ENCODE measurements around the gene PCMTD2.
A peak's percentile ranks its signal among the peaks of the same experiment; 100 is the strongest.

Gene PCMTD2

DNA sequence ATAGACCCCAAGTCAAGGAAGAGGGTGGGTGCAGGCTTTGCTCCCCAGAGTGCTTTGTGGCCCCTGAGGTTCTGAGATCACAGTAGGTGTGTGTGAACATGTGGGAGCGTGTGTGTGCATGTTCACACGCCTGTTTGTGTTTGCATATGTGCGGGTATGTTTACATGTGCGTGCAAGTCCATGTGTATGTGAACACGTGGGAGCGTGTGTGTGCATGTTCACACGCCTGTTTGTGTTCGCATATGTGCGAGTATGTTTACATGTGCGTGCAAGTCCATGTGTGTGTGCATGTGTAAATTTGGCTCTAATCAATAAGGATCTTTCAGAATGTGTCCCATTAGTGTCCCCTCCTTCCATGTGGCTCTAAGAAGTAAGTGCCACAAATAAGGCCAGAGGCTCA is 41.4 kb upstream of the PCMTD2 start:
- Histone ChIP-seq H3K27me3 (peaks cover 0 to 22% (median 0%) of the 10 kb centered on the region in 11 experiments; a peak in 6 of 22 replicates), H3K4me1 (peaks cover 23 to 90% (median 73%) of the 10 kb centered on the region in 10 experiments), H3K27ac (no peak overlapping the region), H4K20me1 (peaks cover 0 to 7% (median 0%) of the 10 kb centered on the region in 11 experiments; a peak in 4 of 22 replicates), H3K4me3 (no peak overlapping the region), H3K36me3 (no peaks in the 10 kb centered on the region), H3K4me2 (peak overlapping the region; percentile 32 to 92 (median 86); a peak in 20 of 22 replicates), H3K9me3 (replicated peaks in 1 of 11) (no peaks in the 10 kb centered on the region), H3K9ac (no peak overlapping the region)
- TF ChIP-seq Cebpa-rat (IDR thresholded peaks at IDR 0.05): no peak

DNA sequence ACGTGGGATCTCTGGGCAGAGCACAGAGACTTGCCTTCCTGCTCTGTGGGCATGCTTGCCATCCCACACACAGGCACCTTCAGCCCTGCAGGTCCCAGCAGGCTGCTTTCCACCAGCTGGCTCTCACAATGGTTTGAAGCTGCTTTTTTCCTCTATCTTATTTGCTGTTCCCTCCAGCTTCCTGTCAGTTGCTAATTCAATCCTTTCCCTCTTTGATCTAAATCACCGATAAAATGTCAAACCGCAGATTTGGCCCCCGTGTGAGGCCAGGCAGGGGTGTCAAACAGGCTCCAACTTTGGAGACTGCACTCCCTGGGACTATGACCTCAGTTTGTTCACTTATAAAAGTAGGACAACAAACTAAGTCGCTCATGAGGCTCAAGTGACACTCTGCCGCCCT is 40.6 kb upstream of the PCMTD2 start:
- Histone ChIP-seq H3K9me3 (replicated peaks in 1 of 11) (no peaks in the 10 kb centered on the region), H4K20me1 (peaks cover 0 to 10% (median 0%) of the 10 kb centered on the region in 11 experiments; a peak in 5 of 22 replicates), H3K36me3 (no peaks in the 10 kb centered on the region), H3K27ac (no peak overlapping the region), H3K4me3 (no peak overlapping the region), H3K4me2 (peak overlapping the region in 10 of 11 experiments; percentile 11 to 92 (median 86); a peak in 20 of 22 replicates), H3K27me3 (peaks cover 0 to 22% (median 0%) of the 10 kb centered on the region in 11 experiments; a peak in 6 of 22 replicates), H3K9ac (peak overlapping the region in 2 of 11 experiments; percentile 1 to 21; a peak in 2 of 22 replicates), H3K4me1 (peaks cover 30 to 98% (median 82%) of the 10 kb centered on the region in 10 experiments)
- no peak for TF ChIP-seq Cebpa-rat (IDR thresholded peaks at IDR 0.05)

DNA sequence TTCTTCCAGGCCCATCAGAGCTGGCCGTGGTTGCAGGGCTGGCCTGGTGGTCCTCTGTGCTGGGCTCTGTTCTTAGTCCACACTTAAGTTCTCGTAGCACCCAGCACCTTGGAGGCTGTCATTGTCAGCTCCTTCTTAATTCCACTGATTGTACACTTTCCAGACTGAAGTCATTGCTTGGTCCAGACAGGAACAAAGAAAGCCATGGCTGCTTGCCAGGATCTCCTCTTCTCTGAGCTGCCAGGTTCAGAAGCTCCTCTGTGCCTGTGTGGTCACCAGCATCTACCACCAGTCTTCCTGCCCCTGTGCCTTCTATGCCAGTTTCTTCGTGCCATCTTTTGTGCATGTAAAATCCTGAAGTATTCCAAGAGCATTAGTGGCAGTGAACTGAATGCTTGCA is 39.5 kb upstream of the PCMTD2 start:
- Histone ChIP-seq H3K9me3 (replicated peaks in 1 of 11) (no peaks in the 10 kb centered on the region), H4K20me1 (peaks cover 0 to 14% (median 0%) of the 10 kb centered on the region in 11 experiments; a peak in 5 of 22 replicates), H3K4me3 (no peak overlapping the region), H3K27ac (no peak overlapping the region), H3K4me2 (peak overlapping the region in 8 of 11 experiments; percentile 14 to 92 (median 87); a peak in 13 of 22 replicates), H3K4me1 (peaks cover 30 to 91% (median 78%) of the 10 kb centered on the region in 10 experiments), H3K9ac (no peak overlapping the region), H3K27me3 (peaks cover 0 to 22% (median 0%) of the 10 kb centered on the region in 11 experiments; a peak in 6 of 22 replicates), H3K36me3 (no peaks in the 10 kb centered on the region)
- TF ChIP-seq Cebpa-rat (IDR thresholded peaks at IDR 0.05): no peak

DNA sequence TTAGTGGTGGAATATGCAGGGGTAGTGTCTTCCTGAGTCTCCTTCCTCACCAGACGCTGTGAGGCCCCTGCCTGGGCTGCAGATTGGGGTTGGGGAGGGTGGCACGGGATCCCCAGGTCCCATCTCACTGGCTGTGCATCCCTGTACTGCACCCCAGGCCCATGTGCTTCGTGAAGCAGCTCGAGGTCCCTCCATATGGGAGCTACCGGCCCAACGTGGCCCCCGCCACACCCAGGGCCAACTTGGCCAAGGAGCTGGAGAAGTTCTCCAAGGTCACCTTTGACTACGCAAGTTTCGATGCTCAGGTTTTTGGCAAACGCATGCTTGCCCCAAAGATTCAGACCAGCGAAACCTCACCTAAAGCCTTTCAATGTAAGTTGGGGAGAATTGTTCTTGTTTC is 38.6 kb upstream of the PCMTD2 start:
- H3K27me3 ChIP-seq: peaks cover 0 to 22% (median 0%) of the 10 kb centered on the region in 11 experiments; a peak in 6 of 22 replicates
- H3K27ac ChIP-seq: no peak overlapping the region
- no peaks in the 10 kb centered on the region for H3K36me3 ChIP-seq
- H4K20me1 ChIP-seq: peaks cover 0 to 16% (median 0%) of the 10 kb centered on the region in 11 experiments; a peak in 5 of 22 replicates
- no peak for TF ChIP-seq Cebpa-rat (IDR thresholded peaks at IDR 0.05)
- no peak overlapping the region for H3K4me3 ChIP-seq
- H3K9me3 ChIP-seq (replicated peaks in 1 of 11): no peaks in the 10 kb centered on the region
- H3K4me1 ChIP-seq: peaks cover 30 to 90% (median 77%) of the 10 kb centered on the region in 10 experiments
- peak overlapping the region in 8 of 11 experiments; percentile 20 to 92 (median 87); a peak in 13 of 22 replicates for H3K4me2 ChIP-seq
- H3K9ac ChIP-seq: no peak overlapping the region

DNA sequence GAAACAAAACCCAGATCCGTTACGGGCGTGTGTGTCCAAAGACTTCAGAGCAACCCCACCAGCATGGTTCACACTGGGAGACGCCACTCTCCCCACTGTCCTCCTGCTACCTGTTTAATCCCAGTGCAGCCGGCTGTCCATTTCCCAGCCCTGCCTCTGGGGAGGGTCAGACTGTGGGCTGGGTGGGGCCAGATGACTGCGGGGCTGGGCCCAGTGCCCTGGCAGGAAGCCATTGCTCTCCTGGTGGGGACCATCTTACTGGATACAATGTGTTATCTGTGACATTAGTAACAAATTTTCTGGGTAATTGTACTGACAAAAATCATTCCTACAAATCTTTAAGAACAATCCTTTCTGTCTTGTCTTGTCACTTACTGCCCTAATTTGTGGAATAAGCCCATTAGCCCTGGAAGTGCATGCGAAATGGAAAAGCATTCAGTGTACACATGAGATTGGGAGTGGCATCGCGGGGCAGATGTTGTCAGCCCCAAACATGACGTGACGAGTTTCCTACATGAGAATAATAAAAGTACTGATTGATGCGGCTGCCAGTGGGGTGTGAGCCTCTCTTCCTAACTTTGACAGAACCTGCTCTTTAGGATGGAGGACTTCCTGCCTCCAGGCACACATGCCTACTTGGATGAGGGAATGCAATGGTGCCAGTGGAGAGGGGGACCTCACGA is 37.9 kb upstream of the PCMTD2 start:
- TF ChIP-seq Cebpa-rat (IDR thresholded peaks at IDR 0.05): no peak
- Histone ChIP-seq H3K9me3 (replicated peaks in 1 of 11) (no peaks in the 10 kb centered on the region), H3K9ac (no peak overlapping the region), H3K4me3 (no peak overlapping the region), H3K27ac (no peak overlapping the region), H3K4me1 (peaks cover 25 to 92% (median 79%) of the 10 kb centered on the region in 10 experiments), H3K36me3 (no peaks in the 10 kb centered on the region), H3K4me2 (peak overlapping the region in 8 of 11 experiments; percentile 20 to 92 (median 87); a peak in 12 of 22 replicates), H3K27me3 (peaks cover 0 to 22% (median 0%) of the 10 kb centered on the region in 11 experiments; a peak in 6 of 22 replicates), H4K20me1 (peaks cover 0 to 22% (median 0%) of the 10 kb centered on the region in 11 experiments; a peak in 5 of 22 replicates)

DNA sequence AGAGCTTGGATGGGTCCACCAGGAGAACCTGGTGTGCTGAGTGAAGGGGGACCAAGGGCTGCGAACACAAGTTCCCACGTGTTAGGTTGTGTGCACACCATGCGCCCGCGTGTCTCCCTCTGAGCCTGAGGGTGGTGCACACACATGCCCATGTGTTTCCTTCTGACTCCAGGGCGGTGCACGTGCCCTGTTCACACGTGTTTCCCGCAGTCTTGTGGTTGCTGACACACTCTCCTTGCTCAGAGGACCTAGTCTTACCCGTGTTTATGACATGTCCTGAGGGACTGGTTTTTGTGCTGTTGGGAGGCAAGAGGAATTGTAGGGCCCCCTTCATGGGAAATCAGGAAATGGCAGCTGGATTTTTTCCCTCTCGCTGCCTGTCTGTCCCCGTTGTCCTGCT is 36.3 kb upstream of the PCMTD2 start:
- H4K20me1 ChIP-seq: peaks cover 0 to 31% (median 0%) of the 10 kb centered on the region in 11 experiments; a peak in 4 of 22 replicates
- peaks cover 24 to 92% (median 79%) of the 10 kb centered on the region in 10 experiments for H3K4me1 ChIP-seq
- no peaks in the 10 kb centered on the region for H3K36me3 ChIP-seq
- peaks cover 0 to 13% (median 0%) of the 10 kb centered on the region in 11 experiments; a peak in 3 of 22 replicates for H3K27me3 ChIP-seq
- H3K4me2 ChIP-seq: peak overlapping the region in 9 of 11 experiments; percentile 7 to 60 (median 43); a peak in 14 of 22 replicates
- H3K4me3 ChIP-seq: no peak overlapping the region
- H3K9me3 ChIP-seq (replicated peaks in 1 of 11): no peaks in the 10 kb centered on the region
- TF ChIP-seq Cebpa-rat (IDR thresholded peaks at IDR 0.05): no peak
- H3K27ac ChIP-seq: no peak overlapping the region
- H3K9ac ChIP-seq: no peak overlapping the region

DNA sequence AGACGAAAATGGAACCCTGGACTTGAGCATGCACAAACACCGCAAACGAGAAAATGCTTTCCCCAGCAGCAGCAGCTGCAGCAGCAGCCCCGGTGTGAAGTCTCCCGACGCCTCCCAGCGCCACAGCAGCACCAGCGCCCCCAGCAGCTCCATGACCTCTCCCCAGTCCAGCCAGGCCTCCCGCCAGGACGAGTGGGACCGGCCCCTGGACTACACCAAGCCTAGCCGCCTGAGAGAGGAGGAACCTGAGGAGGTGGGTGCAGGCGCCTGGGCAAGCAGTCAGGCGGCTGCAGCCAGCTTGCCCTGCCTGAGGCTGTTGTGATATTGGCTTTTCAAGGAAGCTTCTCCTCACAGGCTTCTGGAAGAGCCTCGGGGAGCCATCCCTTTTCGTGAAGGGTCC is 35.8 kb upstream of the PCMTD2 start:
- no peak overlapping the region for H3K4me3 ChIP-seq
- no peak for TF ChIP-seq Cebpa-rat (IDR thresholded peaks at IDR 0.05)
- H3K9me3 ChIP-seq (replicated peaks in 1 of 11): no peaks in the 10 kb centered on the region
- peaks cover 0 to 26% (median 0%) of the 10 kb centered on the region in 11 experiments; a peak in 4 of 22 replicates for H4K20me1 ChIP-seq
- H3K27me3 ChIP-seq: peaks cover 0 to 8% (median 0%) of the 10 kb centered on the region in 11 experiments; a peak in 6 of 22 replicates
- H3K4me1 ChIP-seq: peaks cover 24 to 92% (median 79%) of the 10 kb centered on the region in 10 experiments
- peak overlapping the region in 9 of 11 experiments; percentile 7 to 60 (median 43); a peak in 15 of 22 replicates for H3K4me2 ChIP-seq
- no peak overlapping the region for H3K27ac ChIP-seq
- H3K36me3 ChIP-seq: no peaks in the 10 kb centered on the region
- no peak overlapping the region for H3K9ac ChIP-seq

DNA sequence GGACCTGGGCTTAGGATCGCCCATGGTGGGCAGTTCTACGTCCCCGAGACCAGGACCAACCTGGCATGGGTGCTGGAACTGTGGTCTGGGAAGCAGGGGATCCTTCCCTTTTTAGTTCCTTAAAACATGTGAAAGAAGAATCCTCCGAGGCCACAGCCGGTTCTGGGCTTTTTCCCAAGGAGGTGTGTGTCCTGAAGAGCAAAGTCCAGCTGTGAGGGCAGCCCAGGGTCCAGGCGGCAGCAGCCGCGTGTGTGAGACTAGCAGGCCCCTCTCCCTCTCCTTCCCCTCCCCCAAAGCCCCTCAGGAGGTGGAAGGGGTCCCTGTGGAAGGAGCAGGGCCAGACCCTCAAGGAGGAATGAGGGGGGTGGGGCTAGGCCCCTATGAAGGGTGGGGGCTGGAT is 35.1 kb upstream of the PCMTD2 start:
- no peak overlapping the region for H3K9ac ChIP-seq
- H3K4me2 ChIP-seq: peak overlapping the region in 3 of 11 experiments; percentile 47 to 60 (median 55); a peak in 2 of 22 replicates
- TF ChIP-seq Cebpa-rat (IDR thresholded peaks at IDR 0.05): no peak
- H3K9me3 ChIP-seq (replicated peaks in 1 of 11): no peaks in the 10 kb centered on the region
- peaks cover 27 to 92% (median 79%) of the 10 kb centered on the region in 10 experiments for H3K4me1 ChIP-seq
- H3K36me3 ChIP-seq: no peaks in the 10 kb centered on the region
- no peak overlapping the region for H3K27ac ChIP-seq
- H3K4me3 ChIP-seq: no peak overlapping the region
- H3K27me3 ChIP-seq: peaks cover 0 to 11% (median 6%) of the 10 kb centered on the region in 11 experiments; a peak in 12 of 22 replicates
- peaks cover 0 to 26% (median 0%) of the 10 kb centered on the region in 11 experiments; a peak in 3 of 22 replicates for H4K20me1 ChIP-seq
